Ascending aorta (tissue), 2 donors: Measurements from ENCODE around the gene CNGB1. TPM values are rescaled to one million over a fixed set of nuclear protein-coding genes. Genes with fewer than 3 reads are reported as not detected.
A peak's percentile ranks its signal among the peaks of the same experiment; 100 is the strongest.

Source experiments
- DNase-seq, 2 donors: peaks; one replicate each; pipeline ENCODE4 v3.0.0-alpha.2; 2019; ENCODE audit warnings: low spot score in 2 of 2
- H3K27ac ChIP-seq, 2 donors: fragments of 200-600 bp; sonication (generic); one replicate each; pipeline ENCODE4 v1.5.1; 2016 to 2017; ENCODE audit warnings: mild to moderate bottlenecking in 1 of 2
- H3K27me3 ChIP-seq: fragments of 200-600 bp; sonication (generic); one replicate; pipeline ENCODE4 v1.5.1; 2017
- H3K36me3 ChIP-seq, 2 donors: fragments of 200-600 bp; sonication (generic); one replicate each; pipeline ENCODE4 v1.5.1; 2016
- H3K4me1 ChIP-seq, 2 donors: fragments of 200-600 bp; sonication (generic); one replicate each; pipeline ENCODE4 v1.5.1; 2016 to 2017; ENCODE audit warnings: mild to moderate bottlenecking in 1 of 2
- H3K4me3 ChIP-seq, 2 donors: fragments of 200-600 bp; sonication (generic); one replicate each; pipeline ENCODE4 v1.5.1; 2016 to 2017; ENCODE audit warnings: mild to moderate bottlenecking in 1 of 2
- H3K9me3 ChIP-seq, 2 donors: fragments of 200-600 bp; sonication (generic); one replicate each; pipeline ENCODE4 v1.5.1; 2016
- CTCF ChIP-seq, 3 experiments: fragments of 200-600 bp in 2 of 3; fragments of 450-650 bp in 1 of 3; sonication (generic) in 2 of 3; IDR thresholded peaks; one replicate each; pipeline ENCODE4 v1.5.1; 2016 to 2019; ENCODE audit warnings: antibody characterized with exemption in 3 of 3, mild to moderate bottlenecking in 1 of 3, moderate library complexity in 1 of 3
- intact Hi-C: fragments of 100-400 bp; cut with DNase I; formaldehyde crosslinking; loops from one replicate; pipeline ENCODE4 v1.15.1; 2023
- total RNA-seq: library from RNA; depleted of rRNA; stranded (reverse); fragments of >200 nt; gene quantifications from one replicate; pipeline ENCODE4 v1.1.0, GENCODE V29; 2016

The CNGB1 gene
- total RNA-seq, 1 donor from 2014 or later, result not detected

- Histone ChIP-seq H3K9me3 (no peaks in the 10 kb centered on the region), H3K27me3 (no peaks in the 10 kb centered on the region), H3K27ac (peak overlapping the region; percentile 85 to 95), H3K4me3 (peak overlapping the region; percentile 78 to 93), H3K4me1 (peaks cover 10 to 19% of the 10 kb centered on the region in 2 donors), H3K36me3 (peaks cover 27 to 36% of the 10 kb centered on the region in 2 donors)
- DNase-seq, result no peak
- intact Hi-C loops, result no loop called here
- TF ChIP-seq CTCF (IDR thresholded peaks at IDR 0.05), result no peak
Measured at GRCh38 chr16:57999366-57999970, 28.5 kb upstream of the CNGB1 start.

- Histone ChIP-seq H3K36me3 (peaks cover 32 to 41% of the 10 kb centered on the region in 2 donors), H3K4me3 (peak overlapping the region in 1 of 2 donors; percentile 93), H3K9me3 (no peaks in the 10 kb centered on the region), H3K4me1 (peaks cover 10 to 19% of the 10 kb centered on the region in 2 donors), H3K27ac (no peak overlapping the region), H3K27me3 (no peaks in the 10 kb centered on the region)
- TF ChIP-seq CTCF (IDR thresholded peaks at IDR 0.05), result no peak
- DNase-seq, result no peak
- intact Hi-C loops, result no loop called here
Measured at GRCh38 chr16:57998992-57999365, 28.1 kb upstream of the CNGB1 start.

GRCh38 chr16:57998486-57998885 is 27.6 kb upstream of the CNGB1 start:
- no peak for TF ChIP-seq CTCF (IDR thresholded peaks at IDR 0.05)
- peaks cover 36 to 44% of the 10 kb centered on the region in 2 donors for H3K36me3 ChIP-seq

GRCh38 chr16:57997528-57998265 is 26.8 kb upstream of the CNGB1 start:
- TF ChIP-seq CTCF (IDR thresholded peaks at IDR 0.05), result no peak
- peaks cover 10 to 19% of the 10 kb centered on the region in 2 donors for H3K4me1 ChIP-seq
- H3K27me3 ChIP-seq, result no peaks in the 10 kb centered on the region
- H3K27ac ChIP-seq, result no peak overlapping the region
- no peak overlapping the region for H3K4me3 ChIP-seq
- no peak for DNase-seq
- intact Hi-C loops, result no loop called here
- H3K9me3 ChIP-seq, result no peaks in the 10 kb centered on the region
- peaks cover 36 to 44% of the 10 kb centered on the region in 2 donors for H3K36me3 ChIP-seq

More at GRCh38 chr16:57998486-57998885, 27.6 kb upstream of the CNGB1 start:
- intact Hi-C loops, result no loop called here
- H3K27ac ChIP-seq, result no peak overlapping the region
- DNase-seq, result no peak
- H3K9me3 ChIP-seq, result no peaks in the 10 kb centered on the region
- H3K27me3 ChIP-seq, result no peaks in the 10 kb centered on the region
- peaks cover 10 to 19% of the 10 kb centered on the region in 2 donors for H3K4me1 ChIP-seq
- H3K4me3 ChIP-seq, result no peak overlapping the region

- no peak overlapping the region for H3K27ac ChIP-seq
- no peak overlapping the region for H3K4me3 ChIP-seq
- H3K36me3 ChIP-seq, result peaks cover 36 to 44% of the 10 kb centered on the region in 2 donors
- intact Hi-C loops, result no loop called here
- TF ChIP-seq CTCF (IDR thresholded peaks at IDR 0.05), result no peak
- no peaks in the 10 kb centered on the region for H3K9me3 ChIP-seq
- DNase-seq, result no peak
- H3K27me3 ChIP-seq, result no peaks in the 10 kb centered on the region
- H3K4me1 ChIP-seq, result peaks cover 10 to 19% of the 10 kb centered on the region in 2 donors
Measured at GRCh38 chr16:57997176-57997527, 26.2 kb upstream of the CNGB1 start.
